NCI-H146 (cell line): ENCODE results near the gene PAPSS2.

Experiments used
- DNase-seq: peaks from one replicate; lab custom pipeline; 2025; lab: John Stamatoyannopoulos, UW

PAPSS2 gene

DNA sequence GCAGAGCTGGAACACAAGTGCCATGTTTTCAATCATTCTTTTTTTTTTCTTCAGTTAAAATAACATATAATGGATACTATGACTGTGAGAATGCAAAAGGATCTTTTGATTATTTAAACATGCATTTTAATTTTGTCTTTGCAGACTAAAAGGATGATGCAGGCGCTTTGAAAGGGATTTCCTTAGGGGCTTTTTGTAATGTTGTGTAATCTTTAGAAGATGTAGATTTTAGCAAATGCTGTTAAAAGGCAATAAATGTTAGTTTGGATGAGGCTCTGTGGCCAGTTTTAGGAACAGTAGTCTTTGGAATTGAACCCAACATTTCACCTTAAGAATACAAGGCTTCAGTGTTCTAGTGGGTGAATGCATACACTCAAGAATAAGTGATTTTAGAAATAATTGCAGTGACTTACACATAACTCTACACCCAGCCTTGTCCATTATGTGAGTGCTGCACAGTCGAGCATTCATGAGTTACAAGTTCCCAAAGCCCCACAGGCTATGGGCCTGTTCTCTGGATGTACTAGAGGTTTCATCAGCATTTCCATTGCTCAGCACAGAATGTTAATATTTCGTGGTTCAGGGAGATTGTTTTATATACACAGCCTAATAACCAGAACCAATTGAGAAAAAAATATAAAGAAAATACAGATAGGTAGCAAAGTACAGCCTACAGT, 11.6 kb downstream of the PAPSS2 start:
- DNase-seq, result no peak

DNA sequence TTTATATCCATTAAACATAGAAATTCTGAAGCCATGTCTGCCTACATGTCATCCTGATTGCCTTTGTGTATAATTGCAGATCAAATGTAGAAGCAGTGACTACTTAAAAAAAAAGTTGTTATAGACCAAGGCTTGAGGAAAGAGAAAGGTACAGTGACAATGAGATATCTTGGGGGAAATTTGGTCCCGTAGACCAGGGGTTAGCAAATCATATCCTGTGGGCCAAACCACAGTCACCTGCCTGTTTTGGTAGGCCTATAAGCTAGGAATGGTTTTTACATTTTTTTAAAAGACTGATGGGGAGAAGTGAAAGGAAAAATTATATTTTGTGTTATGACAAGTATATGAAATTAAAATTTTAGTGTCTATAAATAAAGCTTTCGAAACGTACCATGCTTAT, 12.9 kb downstream of the PAPSS2 start:
- no peak for DNase-seq

DNA sequence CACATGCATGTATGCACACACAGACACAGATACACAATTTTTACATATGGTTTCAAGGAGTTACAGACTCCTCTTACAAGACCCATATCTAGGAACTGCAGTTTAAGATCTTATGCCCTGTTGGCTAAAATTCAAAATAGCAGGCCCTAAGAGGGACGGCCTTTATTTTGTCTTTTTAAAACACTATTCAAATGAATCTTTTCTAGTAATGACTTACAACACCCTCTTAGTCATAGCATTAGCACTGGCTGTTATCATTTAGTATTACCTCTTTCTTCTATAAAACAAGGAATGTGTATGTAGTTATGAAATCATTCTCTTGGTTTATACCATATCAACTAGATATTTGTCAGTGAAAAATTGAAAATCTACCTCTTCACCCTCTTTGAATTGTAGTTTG, 15.3 kb downstream of the PAPSS2 start:
- DNase-seq, result no peak

DNA sequence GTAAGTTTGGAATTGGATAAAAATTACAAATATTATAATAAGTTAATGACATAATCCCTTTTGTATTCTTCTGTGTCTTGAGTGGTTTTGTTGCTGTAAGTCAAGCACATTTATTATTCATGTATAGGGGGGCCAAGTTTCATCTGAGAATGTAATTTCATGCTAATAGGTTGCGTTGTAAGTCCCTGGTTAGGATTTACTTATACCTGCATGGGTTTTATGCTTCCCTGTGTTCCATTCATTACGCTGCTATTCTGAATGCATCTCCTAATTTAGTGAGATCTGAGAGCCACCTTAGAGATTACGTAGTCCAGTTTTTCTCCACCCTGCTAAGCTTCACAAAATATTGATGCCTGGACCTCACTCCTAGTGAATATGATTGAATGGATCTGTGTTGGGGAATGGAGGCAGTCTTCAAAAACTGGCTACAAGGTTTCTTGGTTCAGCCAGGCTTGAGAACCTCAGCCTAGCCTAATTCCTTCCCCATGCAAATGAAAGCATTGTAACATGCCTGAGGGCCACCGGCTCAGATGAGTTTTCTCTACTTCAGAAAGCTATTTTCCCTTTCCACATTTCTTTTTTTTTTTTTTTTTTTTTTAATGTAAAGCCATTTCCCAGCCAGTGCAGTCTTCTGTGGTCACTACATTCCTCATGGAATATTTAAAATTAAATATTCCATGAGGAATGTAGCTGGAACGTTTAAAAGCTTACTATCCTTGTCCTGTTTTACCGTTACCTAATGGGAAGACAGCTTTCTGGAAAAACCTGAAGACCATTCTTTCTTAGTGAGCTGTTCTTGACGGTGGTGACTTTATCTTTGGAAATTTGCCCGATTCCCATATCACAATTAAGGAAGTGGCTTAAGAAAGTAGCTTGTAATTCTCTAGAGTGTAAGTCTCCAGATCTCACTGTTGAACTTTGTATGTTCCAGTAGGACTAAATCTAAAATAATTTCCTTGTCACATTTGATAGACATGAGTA, 16.0 kb downstream of the PAPSS2 start:
- DNase-seq, result no peak

DNA sequence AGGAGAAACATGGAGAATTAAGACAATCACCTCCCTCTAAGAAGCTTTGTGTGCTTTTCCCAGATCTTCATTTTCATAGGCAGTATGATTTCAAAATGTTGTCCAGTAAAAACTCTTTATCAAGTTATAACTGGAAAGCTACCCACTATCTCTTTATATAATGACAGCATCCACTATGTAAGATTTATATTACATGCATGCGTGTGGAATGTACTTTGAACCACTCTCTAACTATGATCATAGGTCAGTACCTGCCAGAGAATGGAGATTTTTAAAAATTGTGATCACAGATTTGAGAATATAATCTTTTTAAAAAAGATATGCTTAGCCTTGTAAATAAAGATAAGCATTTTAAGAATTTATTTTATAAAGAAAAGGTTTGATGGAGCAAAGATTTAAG, 17.9 kb downstream of the PAPSS2 start:
- no peak for DNase-seq

DNA sequence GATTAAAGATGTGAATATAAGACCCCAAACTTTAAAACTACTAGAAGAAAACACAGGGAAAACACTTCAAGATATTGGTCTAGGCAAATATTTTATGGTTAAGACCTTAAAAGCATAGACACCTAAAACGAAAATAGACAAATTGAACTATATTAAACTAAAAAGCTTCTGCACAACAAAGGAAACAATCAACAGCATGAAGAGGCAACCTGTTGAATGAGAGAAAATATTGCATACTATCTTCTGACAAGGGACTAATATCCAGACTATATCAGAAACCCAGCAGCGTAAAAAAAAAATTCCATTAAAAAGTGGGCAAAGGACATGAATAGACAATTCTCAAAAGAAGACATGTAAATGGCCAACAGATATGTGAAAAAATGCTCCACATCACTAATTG, 18.6 kb downstream of the PAPSS2 start:
- no peak for DNase-seq

DNA sequence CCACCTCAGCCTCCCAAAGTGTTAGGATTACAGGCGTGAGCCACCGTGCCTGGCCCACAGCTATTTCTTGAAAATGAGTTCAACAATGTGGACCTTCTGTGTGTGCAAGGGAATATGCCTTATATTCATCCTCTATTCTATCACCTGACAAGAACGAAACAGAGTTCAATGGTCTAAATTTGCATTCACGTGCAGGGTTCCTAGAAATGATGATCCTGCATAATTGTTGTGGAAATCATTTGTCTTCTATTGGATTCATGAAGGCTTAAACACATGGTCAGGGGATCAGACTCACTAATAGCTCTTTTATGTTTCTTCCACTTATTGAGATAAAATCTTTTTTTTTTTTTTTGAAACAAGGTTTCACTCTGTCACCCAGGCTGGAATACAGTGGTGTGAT, 23.7 kb downstream of the PAPSS2 start:
- no peak for DNase-seq

DNA sequence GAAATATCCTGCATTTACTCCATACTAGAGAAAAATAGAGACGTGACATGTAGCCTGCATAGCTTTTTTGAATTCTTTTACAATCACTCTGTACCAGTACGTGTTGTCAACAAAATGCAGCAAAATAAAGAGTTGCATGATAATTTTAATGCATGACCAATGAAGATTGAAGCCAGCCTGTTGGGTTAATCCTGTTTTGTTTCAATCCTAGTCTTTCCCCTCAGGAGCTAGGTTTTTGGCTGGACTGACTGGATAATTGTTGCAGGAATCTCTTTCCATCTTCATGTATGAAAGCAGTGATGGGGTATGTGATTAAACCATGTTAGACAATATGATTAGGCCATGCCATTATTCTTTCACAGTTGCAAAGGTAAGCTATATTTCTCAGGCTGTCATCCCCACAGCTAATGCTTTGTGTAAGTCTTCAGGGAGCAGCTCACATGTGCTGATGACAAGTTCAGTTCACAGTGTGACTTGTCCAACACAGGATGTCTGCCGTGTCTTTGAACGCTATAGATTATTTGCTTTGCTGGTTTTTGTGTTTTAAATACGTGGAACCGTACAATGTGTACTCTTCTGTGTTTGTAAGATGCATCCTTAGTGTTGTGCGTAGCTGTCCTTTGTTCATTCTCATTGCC, 24.4 kb downstream of the PAPSS2 start:
- no peak for DNase-seq

DNA sequence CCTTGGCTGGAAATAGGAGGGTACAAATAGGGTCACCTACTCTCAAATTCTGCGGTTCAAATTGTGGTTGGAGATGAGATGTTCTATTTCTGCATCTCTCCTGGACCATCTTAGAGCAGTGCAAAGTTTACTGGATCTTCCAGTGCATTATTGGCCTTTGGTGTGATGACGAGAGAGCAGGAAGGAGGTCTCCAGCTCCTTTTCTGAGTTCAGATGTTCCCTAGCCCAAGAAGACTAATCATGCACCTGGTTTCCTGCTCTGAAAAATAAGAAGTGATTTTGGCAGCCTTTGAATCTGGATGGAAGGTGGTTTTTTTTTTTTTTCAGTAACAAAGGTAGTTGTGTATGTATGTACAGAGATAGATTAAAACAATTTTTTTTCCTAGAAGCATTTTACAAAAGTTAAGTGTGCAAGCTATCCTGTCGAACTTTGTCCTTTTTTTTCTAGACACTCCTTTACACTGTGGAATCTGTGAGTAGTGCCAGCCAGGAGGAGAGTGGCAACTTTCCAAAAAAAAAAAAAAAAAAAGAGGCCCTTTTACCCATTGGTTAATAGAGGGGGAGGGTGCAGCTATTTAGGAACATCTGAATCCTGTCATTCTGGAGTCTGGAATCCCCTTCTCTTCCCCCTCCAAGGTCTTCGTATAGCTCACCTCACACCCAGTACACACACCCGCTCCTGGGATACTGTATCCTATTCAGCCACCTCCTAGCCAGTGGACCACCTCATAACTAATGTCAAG, 26.3 kb downstream of the PAPSS2 start:
- no peak for DNase-seq

DNA sequence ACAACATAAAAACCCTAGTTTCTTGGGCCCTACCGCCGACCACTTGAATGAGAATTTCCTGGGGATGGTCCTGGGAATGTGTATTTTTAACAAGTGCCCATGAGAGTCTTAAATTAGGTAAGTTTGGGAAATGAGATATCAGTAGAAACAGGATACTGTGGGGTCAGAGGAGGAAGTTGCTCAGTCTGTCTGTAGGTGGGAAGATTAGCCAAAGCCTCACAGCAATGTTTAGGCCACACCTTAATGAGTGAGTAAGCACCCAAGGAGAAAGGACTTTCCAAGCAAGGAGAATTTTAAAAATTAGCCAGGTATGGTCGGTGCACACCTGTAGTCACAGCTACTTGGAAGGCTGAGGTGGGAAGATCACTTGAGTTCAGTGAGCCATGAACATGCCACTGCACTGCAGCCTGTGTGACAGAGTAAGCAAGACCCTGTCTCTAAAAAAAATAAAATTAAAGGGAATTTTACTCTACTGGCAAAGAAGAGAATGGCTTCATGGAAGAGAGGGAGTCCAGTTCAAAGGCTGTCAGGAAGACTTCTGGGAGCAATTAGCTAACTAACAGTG, 31.9 kb downstream of the PAPSS2 start:
- DNase-seq, result no peak

DNA sequence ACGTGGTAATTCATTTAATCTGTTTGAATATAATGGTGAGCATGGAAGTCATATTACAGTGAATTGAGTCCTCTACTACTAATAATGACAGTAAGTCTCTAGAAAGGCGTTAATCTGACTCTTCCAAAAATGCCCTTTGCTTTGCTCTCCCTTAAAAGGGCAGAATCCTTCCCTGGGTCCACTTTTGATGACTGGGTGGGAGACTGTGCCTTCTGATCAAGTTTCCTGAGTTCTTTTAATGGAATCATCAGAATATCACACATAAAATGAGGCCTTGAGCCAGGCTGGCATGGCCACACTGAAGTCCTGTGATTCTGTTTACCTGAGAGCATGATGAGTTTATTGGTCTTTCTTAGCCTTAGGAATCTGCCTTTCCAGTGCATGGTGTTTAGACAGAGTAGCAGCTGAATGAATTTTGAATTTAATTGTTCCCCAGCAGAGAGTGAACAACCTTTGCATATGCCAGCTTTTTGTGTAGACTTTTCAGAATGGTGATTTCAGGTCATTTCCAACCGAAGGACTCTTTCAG, 33.3 kb downstream of the PAPSS2 start:
- DNase-seq, result no peak

DNA sequence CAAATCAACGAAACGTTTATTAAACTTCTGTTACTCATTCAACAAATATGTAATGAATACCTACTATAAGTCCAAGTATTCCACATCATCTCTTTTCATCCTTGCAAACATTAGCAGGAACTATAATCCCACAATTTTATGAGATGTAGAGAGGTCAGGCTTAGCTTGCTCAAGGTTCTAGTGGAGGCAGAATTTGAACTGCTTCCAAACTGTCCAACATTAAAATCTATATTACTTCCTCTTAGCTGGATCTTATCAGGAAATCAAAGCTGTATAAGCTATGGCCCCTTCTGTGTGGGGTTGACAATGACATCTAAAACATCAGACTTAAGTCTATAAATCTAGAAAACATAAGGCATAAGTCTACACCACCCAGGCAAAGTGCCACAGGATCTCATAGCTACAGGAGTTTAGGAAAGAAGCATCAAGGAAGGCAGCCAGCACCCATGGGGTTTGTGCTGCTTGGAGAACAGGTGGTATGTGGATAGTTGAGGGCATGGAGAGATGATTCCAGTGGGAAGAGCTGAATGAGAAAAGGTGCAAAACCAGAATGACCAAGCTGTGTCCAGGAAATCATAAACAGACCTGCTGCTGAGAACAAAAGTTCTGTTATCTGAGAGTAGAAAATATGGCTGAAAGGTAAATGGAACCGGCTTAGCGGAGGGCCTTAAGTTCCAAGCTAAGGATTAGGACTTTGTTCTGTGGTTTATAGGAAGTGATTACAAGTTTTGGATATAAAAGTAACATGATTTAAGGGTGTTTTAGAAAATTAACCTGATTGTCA, 34.5 kb downstream of the PAPSS2 start:
- DNase-seq, result no peak

DNA sequence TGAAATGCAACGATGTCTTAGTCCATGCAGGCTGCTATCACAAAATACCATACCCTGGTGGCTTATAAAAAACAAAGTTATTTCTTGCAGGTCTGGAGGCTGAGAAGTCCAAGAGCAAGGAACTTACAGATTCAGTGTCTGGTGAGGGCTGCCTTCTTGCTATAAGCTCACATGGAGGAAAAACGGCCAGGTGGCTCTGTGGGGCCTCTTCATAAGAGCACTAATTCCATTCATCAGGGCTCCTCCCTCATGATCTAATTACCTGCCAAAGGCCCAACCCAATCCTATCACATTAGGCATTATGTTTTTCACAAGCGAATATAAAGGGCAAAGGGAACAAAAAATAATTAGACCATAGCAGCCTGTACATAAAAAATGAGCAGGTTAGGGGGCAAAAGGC, 35.4 kb downstream of the PAPSS2 start:
- no peak for DNase-seq

DNA sequence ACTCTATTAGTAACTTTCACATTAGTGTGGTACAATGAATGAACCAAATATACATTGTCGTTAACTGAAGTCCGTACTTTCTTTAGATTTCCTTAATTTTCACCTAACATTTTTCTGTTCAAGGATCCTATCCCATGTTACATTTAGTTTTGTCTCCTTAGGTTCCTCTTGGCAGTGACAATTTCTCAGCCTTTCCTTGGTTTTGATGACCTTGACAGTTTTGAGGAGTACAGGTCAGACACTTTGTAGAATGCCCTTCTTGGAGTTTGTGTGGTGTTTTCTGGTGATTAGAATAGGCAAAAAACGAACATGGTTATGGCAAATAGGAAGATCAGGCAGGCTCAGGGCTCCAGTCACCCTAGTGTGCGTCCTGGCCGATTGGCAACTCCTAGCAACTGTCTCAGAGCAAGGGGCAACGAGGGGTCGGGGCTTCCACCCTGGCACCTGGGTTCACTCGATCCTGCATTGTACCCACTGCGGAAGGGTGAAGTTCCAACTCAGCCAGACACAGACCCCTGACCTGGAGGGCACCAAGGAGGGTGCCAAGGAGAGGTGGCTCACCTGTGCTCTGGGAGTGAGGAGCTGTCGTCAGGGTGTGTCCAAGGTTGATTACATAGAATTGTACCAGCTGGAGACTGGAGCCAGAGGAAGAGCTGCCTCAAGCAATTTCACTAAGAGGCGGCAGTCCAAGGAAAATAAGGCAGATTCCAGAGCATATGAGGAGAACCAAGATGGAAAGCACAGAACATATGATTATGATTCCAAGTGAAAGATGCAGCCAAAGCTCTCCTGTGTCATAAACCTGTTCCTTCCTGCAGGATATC, 37.5 kb downstream of the PAPSS2 start:
- DNase-seq, result no peak

DNA sequence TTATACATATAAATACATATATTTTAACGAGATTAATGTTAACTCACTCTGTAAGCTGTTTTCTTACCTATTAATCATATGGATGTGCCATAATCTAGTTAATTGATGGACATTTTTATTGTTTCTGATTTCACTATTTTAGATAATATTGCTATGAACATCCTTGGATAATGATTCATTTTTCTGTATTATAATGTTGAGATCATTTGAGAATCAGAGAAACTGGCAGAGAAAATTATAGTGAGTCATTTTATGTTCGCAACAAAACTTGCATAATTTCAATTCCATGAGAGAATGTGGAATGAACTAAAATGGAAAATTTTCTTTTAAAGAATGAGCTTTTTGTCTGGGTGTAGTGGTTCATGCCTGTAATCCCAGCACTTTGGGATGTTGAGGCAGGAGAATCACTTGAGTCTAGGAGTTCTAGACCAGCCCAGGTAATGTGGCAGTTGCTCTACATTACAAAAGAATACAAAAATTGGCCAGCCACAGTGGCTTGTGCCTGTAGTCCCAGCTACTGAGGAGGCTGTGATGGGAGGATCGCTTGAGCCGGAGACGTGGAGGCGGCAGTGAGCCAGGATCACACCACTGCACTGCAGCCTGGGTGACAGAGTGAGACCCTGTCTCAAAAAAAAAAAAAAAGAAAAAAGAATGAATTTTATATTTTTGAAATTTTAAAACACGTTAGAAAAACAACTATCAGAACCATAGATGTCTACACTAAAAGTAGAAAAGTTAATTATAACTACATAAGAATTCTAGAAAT, 40.5 kb downstream of the PAPSS2 start:
- no peak for DNase-seq

DNA sequence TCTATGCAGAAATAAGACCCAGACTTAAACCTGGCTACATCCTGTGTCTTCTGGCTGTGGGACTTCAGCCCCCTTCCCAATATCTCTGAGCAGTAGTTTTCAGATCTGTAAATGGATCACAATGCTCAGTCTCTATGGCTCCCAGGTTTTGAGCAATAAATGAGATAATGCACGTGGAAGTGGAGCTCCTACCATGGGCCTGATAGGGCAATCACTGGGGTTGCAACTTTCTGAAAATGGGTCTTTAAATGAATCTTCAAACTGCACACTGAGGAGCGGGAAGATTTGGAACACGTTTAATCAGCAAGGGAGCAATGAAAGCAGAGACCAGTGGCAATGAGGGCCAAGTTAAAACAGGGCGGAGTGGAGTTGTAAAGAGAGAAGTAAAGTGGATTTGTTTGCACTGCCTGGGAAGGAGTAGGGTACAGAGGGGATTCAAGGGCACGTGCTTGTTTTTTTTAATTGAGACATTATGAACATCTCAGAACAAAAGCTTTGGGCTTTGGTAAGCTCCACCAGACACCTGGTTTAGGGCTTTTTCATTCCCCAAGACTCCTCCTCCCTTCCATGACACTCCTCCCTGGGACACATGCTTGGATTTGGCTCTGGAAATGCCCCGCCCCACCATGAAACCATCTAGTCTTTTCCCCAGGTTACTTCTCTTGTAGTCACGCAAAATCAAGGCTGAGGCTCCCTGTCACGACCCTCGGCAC, 42.7 kb downstream of the PAPSS2 start:
- DNase-seq, result no peak

DNA sequence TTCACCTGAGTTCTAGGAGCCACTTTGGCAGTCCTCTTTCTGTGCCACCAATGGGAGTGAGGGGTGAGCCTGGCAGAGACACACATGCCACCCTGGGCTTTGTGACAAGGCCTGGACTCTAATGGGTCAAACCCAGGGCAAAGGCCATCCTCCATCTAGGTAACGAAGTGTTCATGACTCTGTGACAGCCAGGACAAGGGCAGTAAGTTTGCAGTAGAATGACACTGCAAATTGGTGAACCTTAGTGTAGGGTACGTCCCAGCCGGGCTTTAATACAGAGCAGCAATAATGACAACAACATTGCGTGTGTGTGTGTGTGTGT, 43.3 kb downstream of the PAPSS2 start:
- no peak for DNase-seq

DNA sequence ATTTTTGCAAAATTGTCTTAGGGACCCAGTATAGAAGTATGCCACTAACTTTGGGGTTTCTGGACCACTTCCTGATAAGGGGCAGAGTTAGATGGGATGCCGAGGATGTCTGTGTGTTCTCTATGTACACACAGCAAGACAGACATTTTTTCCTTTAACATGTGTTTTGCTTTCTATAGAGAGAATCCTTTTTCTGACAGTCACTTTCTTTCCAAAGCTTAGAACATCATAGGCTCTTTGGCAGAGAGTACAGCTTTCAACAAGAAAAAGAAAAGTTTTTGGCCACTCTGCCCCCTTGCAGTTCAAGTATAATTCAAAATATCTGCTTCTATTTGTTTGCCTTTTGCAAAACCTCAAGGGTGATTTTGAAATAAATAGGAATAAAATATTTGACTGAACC, 44.1 kb downstream of the PAPSS2 start:
- no peak for DNase-seq

DNA sequence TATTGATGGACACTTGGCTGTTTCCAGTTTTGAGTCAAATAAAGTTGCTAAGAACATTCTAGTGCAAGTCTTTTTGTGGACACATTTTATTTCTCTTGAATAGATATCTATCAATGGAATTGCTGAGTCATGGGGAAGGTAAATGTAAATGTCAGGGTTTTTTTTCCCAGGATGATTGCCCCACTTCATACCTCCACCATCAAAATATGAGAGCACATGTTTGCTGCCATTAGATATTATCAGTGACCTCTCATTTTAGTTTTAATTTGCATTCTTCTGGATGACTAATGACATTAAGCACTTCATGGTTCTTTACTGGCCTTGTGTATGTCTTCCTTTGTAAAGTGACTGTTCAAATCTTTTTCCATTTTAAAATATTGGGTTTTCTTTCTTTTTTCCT, 45.7 kb downstream of the PAPSS2 start:
- DNase-seq, result no peak
